GM10847 (cell line): ENCODE results near the gene ZNF559.

Experiments used
- POLR2A ChIP-seq: IDR thresholded peaks from 2 replicates; pipeline ENCODE4 v1.6.1; 2011; ENCODE audit not compliant: insufficient read length; ENCODE audit errors: extremely low read depth

ZNF559 gene

GRCh38 chr19:9323919-9324583 lies at the start of gene ZNF559:
TSS of gene ZNF559 (plus strand) at chr19:9324179. CDS start at chr19:9338550, 14,371 bp downstream.
- TF ChIP-seq POLR2A = no peak

GRCh38 chr19:9289231-9289884 lies 34.6 kb upstream of the ZNF559 start:
- TF ChIP-seq POLR2A = no peak

GRCh38 chr19:9295411-9295849 lies 28.5 kb upstream of the ZNF559 start:
- no peak for TF ChIP-seq POLR2A

- TF ChIP-seq POLR2A = no peak
These were observed 27.6 kb upstream of the ZNF559 start for GRCh38 chr19:9296336-9296735.

- no peak for TF ChIP-seq POLR2A
These were observed 17.5 kb upstream of the ZNF559 start for GRCh38 chr19:9306443-9306842.

GRCh38 chr19:9308091-9308770 lies 15.7 kb upstream of the ZNF559 start:
- no peak for TF ChIP-seq POLR2A

- no peak for TF ChIP-seq POLR2A
These were observed 14.6 kb upstream of the ZNF559 start, which contains the start of gene ZNF699 for GRCh38 chr19:9309139-9309973. TSS of gene ZNF699 (minus strand) at chr19:9309838. CDS start at chr19:9305119, 4,719 bp downstream.

- no peak for TF ChIP-seq POLR2A
These were observed 14.0 kb upstream of the ZNF559 start for GRCh38 chr19:9309974-9310446.

- TF ChIP-seq POLR2A = no peak
These were observed 10.2 kb upstream of the ZNF559 start for GRCh38 chr19:9313756-9314155.

GRCh38 chr19:9321338-9321737 lies 2.6 kb upstream of the ZNF559 start:
- TF ChIP-seq POLR2A = no peak

- TF ChIP-seq POLR2A = no peak
These were observed 441 bp upstream of the ZNF559 start for GRCh38 chr19:9323557-9323918.

GRCh38 chr19:9324584-9324962 lies 594 bp downstream of the ZNF559 start:
- TF ChIP-seq POLR2A = no peak

- TF ChIP-seq POLR2A = no peak
These were observed 6.0 kb downstream of the ZNF559 start for GRCh38 chr19:9329999-9330398.

GRCh38 chr19:9342610-9343304 lies 18.8 kb downstream of the ZNF559 start:
- no peak for TF ChIP-seq POLR2A

GRCh38 chr19:9345005-9345404 lies 21.0 kb downstream of the ZNF559 start:
- no peak for TF ChIP-seq POLR2A
